Neural progenitor cell (in vitro differentiated cells): ENCODE results near the gene MEG3. TPM values are rescaled to one million over a fixed set of nuclear protein-coding genes. Genes with fewer than 3 reads are reported as not detected.
A peak's percentile ranks its signal among the peaks of the same experiment; 100 is the strongest.

Source experiments
- DNase-seq: peaks from one replicate; pipeline ENCODE4 v3.0.0-alpha.2; 2016; ENCODE audit warnings: low spot score
- H2AFZ ChIP-seq: fragments of 200-600 bp; sonication (generic); replicated peaks from 2 replicates; pipeline ENCODE4 v1.6.1; 2016; ENCODE audit warnings: antibody characterized with exemption
- H3F3A ChIP-seq: fragments of 200-600 bp; sonication (generic); 2 replicates; pipeline ENCODE4 v1.6.1; 2016; ENCODE audit warnings: antibody characterized with exemption, low read depth
- H3K27ac ChIP-seq: fragments of 200-600 bp; sonication (generic); 2 replicates; pipeline ENCODE4 v1.5.1; 2016; ENCODE audit warnings: mild to moderate bottlenecking
- H3K27me3 ChIP-seq: fragments of 200-600 bp; sonication (generic); 2 replicates; pipeline ENCODE4 v1.6.1; 2016; ENCODE audit warnings: mild to moderate bottlenecking, moderate library complexity
- H3K36me3 ChIP-seq: fragments of 200-600 bp; sonication (generic); 2 replicates; pipeline ENCODE4 v1.5.1; 2016
- H3K4me1 ChIP-seq: fragments of 200-600 bp; sonication (generic); 2 replicates; pipeline ENCODE4 v1.6.1; 2016; ENCODE audit warnings: mixed run types
- H3K4me2 ChIP-seq: fragments of 200-600 bp; sonication (generic); 2 replicates; pipeline ENCODE4 v1.6.1; 2016
- H3K4me3 ChIP-seq: fragments of 200-600 bp; sonication (generic); 2 replicates; pipeline ENCODE4 v1.5.1; 2016
- H3K79me2 ChIP-seq: fragments of 200-600 bp; sonication (generic); 2 replicates; pipeline ENCODE4 v1.6.1; 2016; ENCODE audit warnings: low read depth
- H3K9ac ChIP-seq: fragments of 200-600 bp; sonication (generic); 2 replicates; pipeline ENCODE4 v1.6.1; 2016
- H3K9me3 ChIP-seq: fragments of 200-600 bp; sonication (generic); 2 replicates; pipeline ENCODE4 v1.5.1; 2016; ENCODE audit warnings: low read depth
- H4K20me1 ChIP-seq: fragments of 200-600 bp; sonication (generic); 2 replicates; pipeline ENCODE4 v1.6.1; 2016; ENCODE audit warnings: low read depth
- H3K27ac Mint-ChIP-seq: 3 replicates; pipeline ENCODE4 v1.8.0; 2021; ENCODE audit warnings: mixed read lengths
- H3K27me3 Mint-ChIP-seq: 2 replicates; pipeline ENCODE4 v1.8.0; 2022; ENCODE audit warnings: low read depth, mild to moderate bottlenecking, inconsistent platforms, moderate library complexity, mixed read lengths; ENCODE audit not compliant: insufficient read depth
- H3K36me3 Mint-ChIP-seq: 3 replicates; pipeline ENCODE4 v1.8.0; 2021; ENCODE audit warnings: mixed read lengths
- H3K4me1 Mint-ChIP-seq: 3 replicates; pipeline ENCODE4 v1.8.0; 2021; ENCODE audit warnings: mixed read lengths
- H3K4me3 Mint-ChIP-seq: 3 replicates; pipeline ENCODE4 v1.8.0; 2021; ENCODE audit warnings: mild to moderate bottlenecking, moderate library complexity, mixed read lengths
- H3K9me3 Mint-ChIP-seq: 3 replicates; pipeline ENCODE4 v1.8.0; 2020; ENCODE audit warnings: mixed read lengths
- EZH2 ChIP-seq: fragments of 200-600 bp; sonication (generic); IDR thresholded peaks from 2 replicates; pipeline ENCODE4 v1.6.1; 2017; ENCODE audit warnings: antibody characterized with exemption, mild to moderate bottlenecking, moderate library complexity
- EZH2phosphoT487 ChIP-seq: fragments of 200-600 bp; sonication (generic); IDR thresholded peaks from 2 replicates; pipeline ENCODE4 v1.6.1; 2017; ENCODE audit warnings: antibody characterized with exemption
- total RNA-seq: library from RNA; depleted of rRNA; stranded (reverse); fragments of >200 nt; gene quantifications from 2 replicates; pipeline ENCODE4 v1.2.3, GENCODE V29; 2015; ENCODE audit warnings: low replicate concordance
- TF ChIP-seq, protein P1 (sequence below): fragments of 200-600 bp; sonication (generic); IDR thresholded peaks from 2 replicates; pipeline ENCODE4 v1.5.1; 2017; ENCODE audit warnings: antibody characterized with exemption, mild to moderate bottlenecking

Gene MEG3
- total RNA-seq, 1 donor from 2014 or later = 10.6 TPM

GRCh38 chr14:100851946-100852620 lies 26.2 kb downstream of the MEG3 start:
- Histone ChIP-seq H2AFZ (no peak overlapping the region), H3K79me2 (no peaks in the 10 kb centered on the region), H3K27ac (no peak overlapping the region), H3K9me3 (no peaks in the 10 kb centered on the region), H4K20me1 (no peaks in the 10 kb centered on the region), H3F3A (no peaks in the 10 kb centered on the region), H3K4me1 (peaks cover 10% of the 10 kb centered on the region), H3K36me3 (no peaks in the 10 kb centered on the region), H3K9ac (no peak overlapping the region), H3K4me2 (no peak overlapping the region), H3K4me3 (no peak overlapping the region), H3K27me3 (no peaks in the 10 kb centered on the region)
- H3K4me1 Mint-ChIP-seq = peaks cover 18% of the 10 kb centered on the region
- no peak for DNase-seq
- peaks cover 21% of the 10 kb centered on the region for H3K27me3 Mint-ChIP-seq
- TF ChIP-seq, protein P1, sequence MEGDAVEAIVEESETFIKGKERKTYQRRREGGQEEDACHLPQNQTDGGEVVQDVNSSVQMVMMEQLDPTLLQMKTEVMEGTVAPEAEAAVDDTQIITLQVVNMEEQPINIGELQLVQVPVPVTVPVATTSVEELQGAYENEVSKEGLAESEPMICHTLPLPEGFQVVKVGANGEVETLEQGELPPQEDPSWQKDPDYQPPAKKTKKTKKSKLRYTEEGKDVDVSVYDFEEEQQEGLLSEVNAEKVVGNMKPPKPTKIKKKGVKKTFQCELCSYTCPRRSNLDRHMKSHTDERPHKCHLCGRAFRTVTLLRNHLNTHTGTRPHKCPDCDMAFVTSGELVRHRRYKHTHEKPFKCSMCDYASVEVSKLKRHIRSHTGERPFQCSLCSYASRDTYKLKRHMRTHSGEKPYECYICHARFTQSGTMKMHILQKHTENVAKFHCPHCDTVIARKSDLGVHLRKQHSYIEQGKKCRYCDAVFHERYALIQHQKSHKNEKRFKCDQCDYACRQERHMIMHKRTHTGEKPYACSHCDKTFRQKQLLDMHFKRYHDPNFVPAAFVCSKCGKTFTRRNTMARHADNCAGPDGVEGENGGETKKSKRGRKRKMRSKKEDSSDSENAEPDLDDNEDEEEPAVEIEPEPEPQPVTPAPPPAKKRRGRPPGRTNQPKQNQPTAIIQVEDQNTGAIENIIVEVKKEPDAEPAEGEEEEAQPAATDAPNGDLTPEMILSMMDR = no peak
- TF ChIP-seq EZH2phosphoT487 (no peak), EZH2 (no peak)
- H3K9me3 Mint-ChIP-seq = peaks cover 5% of the 10 kb centered on the region
- no peaks in the 10 kb centered on the region for H3K36me3 Mint-ChIP-seq
- H3K4me3 Mint-ChIP-seq = no peak overlapping the region
- no peak overlapping the region for H3K27ac Mint-ChIP-seq

- H3K9me3 Mint-ChIP-seq = peaks cover 5% of the 10 kb centered on the region
- H3K4me3 Mint-ChIP-seq = peak overlapping the region; percentile 2
- no peak overlapping the region for H3K4me3 ChIP-seq
- no peaks in the 10 kb centered on the region for H3K79me2 ChIP-seq
- H3F3A ChIP-seq = no peaks in the 10 kb centered on the region
- TF ChIP-seq EZH2phosphoT487 (no peak), EZH2 (no peak)
- TF ChIP-seq, protein P1 = no peak
- no peak overlapping the region for H3K27ac Mint-ChIP-seq
- no peaks in the 10 kb centered on the region for H3K36me3 Mint-ChIP-seq
- H3K4me1 Mint-ChIP-seq = peaks cover 26% of the 10 kb centered on the region
- no peaks in the 10 kb centered on the region for H3K9me3 ChIP-seq
- DNase-seq = no peak
- no peak overlapping the region for H3K27ac ChIP-seq
- no peaks in the 10 kb centered on the region for H3K27me3 ChIP-seq
- peaks cover 4% of the 10 kb centered on the region for H3K4me1 ChIP-seq
- no peak overlapping the region for H3K4me2 ChIP-seq
- peaks cover 21% of the 10 kb centered on the region for H3K27me3 Mint-ChIP-seq
- H2AFZ ChIP-seq = no peak overlapping the region
- no peaks in the 10 kb centered on the region for H3K36me3 ChIP-seq
- no peak overlapping the region for H3K9ac ChIP-seq
- no peaks in the 10 kb centered on the region for H4K20me1 ChIP-seq
Observed at GRCh38 chr14:100854435-100854834, 28.5 kb downstream of the MEG3 start.

- Histone ChIP-seq H3K4me3 (no peak overlapping the region), H3K79me2 (no peaks in the 10 kb centered on the region), H3F3A (no peaks in the 10 kb centered on the region), H3K4me2 (no peak overlapping the region), H3K27me3 (no peaks in the 10 kb centered on the region), H3K4me1 (peaks cover 4% of the 10 kb centered on the region), H4K20me1 (no peaks in the 10 kb centered on the region), H3K36me3 (no peaks in the 10 kb centered on the region), H3K9me3 (no peaks in the 10 kb centered on the region), H2AFZ (no peak overlapping the region), H3K9ac (no peak overlapping the region), H3K27ac (no peak overlapping the region)
- Mint-ChIP-seq H3K27ac (peak overlapping the region; percentile 37), H3K36me3 (no peaks in the 10 kb centered on the region), H3K27me3 (peaks cover 23% of the 10 kb centered on the region), H3K4me1 (peaks cover 26% of the 10 kb centered on the region), H3K4me3 (no peak overlapping the region), H3K9me3 (peaks cover 5% of the 10 kb centered on the region)
- TF ChIP-seq, protein P1 = no peak
- no peak for TF ChIP-seq EZH2
- TF ChIP-seq EZH2phosphoT487 = no peak
- DNase-seq = no peak
Observed at GRCh38 chr14:100855256-100855930, 29.5 kb downstream of the MEG3 start.
